CD4-positive, alpha-beta memory T cell (primary cell): ENCODE data around the gene KCNK4. TPM values are rescaled to one million over a fixed set of nuclear protein-coding genes. Genes with fewer than 3 reads are reported as not detected.
"Not testable (repeated sequence)": the region's sequence is repeated elsewhere in the genome, so short reads cannot be mapped to it uniquely, and the experiment has no call there.

Experiments used
- CTCF ChIA-PET: fragments of 350-600 bp; sonication (Branson Sonifier 250); formaldehyde crosslinking; loops from one replicate; lab custom pipeline; 2021; ENCODE audit warnings: inconsistent platforms; ENCODE audit not compliant: partially characterized antibody; lab: Charles Lee
- POLR2A ChIA-PET: fragments of 350-600 bp; sonication (Branson Sonifier 250); formaldehyde crosslinking; loops from one replicate; lab custom pipeline; 2021; ENCODE audit not compliant: partially characterized antibody; lab: Charles Lee
- DNase-seq, 5 donors: peaks; one replicate each; pipeline versions ENCODE4 v3.0.0 to v3.0.0-alpha.2; 2020 to 2022; ENCODE audit warnings: mixed read lengths in 1 of 5
- H3K27ac ChIP-seq: one replicate; pipeline ENCODE4 v1.7.0; 2013; ENCODE audit warnings: low read depth, low read length
- H3K27me3 ChIP-seq: 2 replicates; pipeline ENCODE4 v1.7.0; 2013; ENCODE audit warnings: mild to moderate bottlenecking, low read length, moderate library complexity; ENCODE audit not compliant: insufficient read depth
- H3K36me3 ChIP-seq: 2 replicates; pipeline ENCODE4 v1.7.0; 2013; ENCODE audit warnings: mild to moderate bottlenecking, low read length, moderate library complexity; ENCODE audit not compliant: insufficient read depth
- H3K4me1 ChIP-seq: 2 replicates; pipeline ENCODE4 v1.7.0; 2013; ENCODE audit warnings: mild to moderate bottlenecking, low read length, moderate library complexity; ENCODE audit not compliant: insufficient read depth
- H3K4me3 ChIP-seq, 2 donors: one replicate each; pipeline ENCODE4 v1.7.0; 2013; ENCODE audit warnings: low read length in 2 of 2, mild to moderate bottlenecking in 1 of 2
- H3K9me3 ChIP-seq, 2 donors: one replicate each; pipeline ENCODE4 v1.7.0; 2013; ENCODE audit warnings: low read length in 2 of 2, control low read depth in 1 of 2; ENCODE audit not compliant: control insufficient read depth in 1 of 2
- H3K27ac Mint-ChIP-seq, 7 donors: one replicate each; pipeline ENCODE4 v1.8.0; 2020 to 2021; ENCODE audit warnings: mixed read lengths in 7 of 7, mild to moderate bottlenecking in 6 of 7, inconsistent platforms in 3 of 7, moderate library complexity in 3 of 7
- H3K27me3 Mint-ChIP-seq, 2 donors: one replicate each; pipeline ENCODE4 v1.8.0; 2020 to 2021; ENCODE audit warnings: mixed read lengths in 2 of 2
- H3K36me3 Mint-ChIP-seq, 2 donors: one replicate each; pipeline ENCODE4 v1.8.0; 2020 to 2021; ENCODE audit warnings: mixed read lengths in 2 of 2, inconsistent platforms in 1 of 2, mild to moderate bottlenecking in 1 of 2
- H3K4me1 Mint-ChIP-seq, 4 donors: one replicate each; pipeline ENCODE4 v1.8.0; 2020 to 2021; ENCODE audit warnings: mixed read lengths in 4 of 4, mild to moderate bottlenecking in 1 of 4
- H3K4me3 Mint-ChIP-seq, 8 donors: one replicate each; pipeline ENCODE4 v1.8.0; 2020 to 2021; ENCODE audit warnings: mixed read lengths in 8 of 8, mild to moderate bottlenecking in 7 of 8, moderate library complexity in 6 of 8, inconsistent platforms in 3 of 8
- H3K9me3 Mint-ChIP-seq, 8 donors: one replicate each; pipeline ENCODE4 v1.8.0; 2020 to 2021; ENCODE audit warnings: mixed read lengths in 8 of 8, mild to moderate bottlenecking in 5 of 8, inconsistent platforms in 3 of 8, moderate library complexity in 1 of 8
- intact Hi-C: fragments of 100-400 bp; cut with micrococcal nuclease; formaldehyde crosslinking; loops from one replicate; pipeline ENCODE4 v1.15.1; 2023
- polyA plus RNA-seq, 2 donors: library from polyadenylated mRNA; unstranded; fragments of 300-500 nt; fragmentation: Illumina TruSeq; gene quantifications; one replicate each; pipeline ENCODE4 v1.2.3, GENCODE V29; 2021
- total RNA-seq, 2 experiments: library from RNA; stranded (reverse); gene quantifications; one replicate each; pipeline ENCODE4 v1.2.3, GENCODE V29; 2021

The KCNK4 gene
- total and polyA plus RNA-seq, 4 experiments from 2014 or later: not detected

DNA sequence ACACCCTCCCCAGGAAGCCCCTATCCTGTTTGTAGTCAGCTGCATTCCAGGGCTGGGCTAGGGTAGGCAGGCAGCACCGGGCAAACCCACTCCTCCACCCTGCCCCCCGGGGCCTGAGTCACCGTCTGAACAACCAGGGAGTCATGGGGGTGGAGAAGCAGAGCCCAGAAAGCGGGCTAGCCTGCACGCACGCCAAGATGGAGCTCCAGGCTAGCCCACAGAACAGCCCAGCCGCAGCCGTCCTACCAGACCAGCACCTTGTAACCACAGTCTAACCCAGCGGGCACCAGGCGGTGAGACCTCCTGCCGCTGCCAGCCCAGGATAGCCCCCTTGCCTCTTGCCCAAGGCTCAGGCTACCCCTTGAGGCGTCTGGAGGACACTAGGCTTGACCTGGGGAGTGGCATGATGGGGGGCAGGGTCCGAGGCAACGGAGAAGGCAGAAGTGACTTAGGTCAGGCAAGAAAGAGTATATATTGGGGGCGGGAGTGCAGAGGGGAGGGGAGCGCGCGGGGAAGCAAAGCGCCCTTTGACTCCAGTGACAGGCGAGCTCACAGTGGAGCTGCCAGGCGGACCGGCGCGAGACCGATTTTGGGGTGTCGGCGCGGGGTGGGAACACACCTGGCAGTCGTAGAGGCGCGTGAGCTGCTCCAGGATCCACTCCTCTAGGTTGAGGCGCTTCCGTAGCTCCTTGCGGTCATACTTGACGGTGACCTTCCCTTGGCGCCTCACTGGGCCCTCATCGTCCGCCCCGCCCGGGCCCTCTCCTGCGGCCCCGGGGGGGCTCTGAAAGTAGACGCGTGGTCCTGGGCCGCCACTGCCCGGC, 45.1 kb upstream of the KCNK4 start:
- intact Hi-C loops: loop anchor here (1.0 to 10.0 kb wide), 4 partner anchors 39 to 529 kb away; partner anchors contain the start of genes ESRRA, GPR137 and SF1
- Mint-ChIP-seq H3K27me3 (no peaks in the 10 kb centered on the region), H3K4me3 (peak overlapping the region; percentile 83 to 92 (median 86)), H3K9me3 (no peaks in the 10 kb centered on the region), H3K36me3 (peaks cover 0 to 17% of the 10 kb centered on the region in 2 donors), H3K27ac (peak overlapping the region; percentile 67 to 94 (median 87)), H3K4me1 (peaks cover 9 to 71% (median 29%) of the 10 kb centered on the region in 4 donors)
- Histone ChIP-seq H3K27ac (peak overlapping the region; percentile 52), H3K4me3 (peak overlapping the region; percentile 57 to 95), H3K27me3 (no peaks in the 10 kb centered on the region), H3K36me3 (no peaks in the 10 kb centered on the region), H3K9me3 (no peaks in the 10 kb centered on the region), H3K4me1 (peaks cover 49% of the 10 kb centered on the region)
- POLR2A ChIA-PET: interaction anchor here (0.5 to 38.9 kb wide), 22 partner anchors 7 to 1391 kb away, joined by 3 to 937 read pairs (median 6); partner anchors contain the start of genes BAD, CATSPERZ, CCDC88B and DNAJC4
- DNase-seq: peak in 4 of 5 donors; percentile 28 to 93 (median 36)
- CTCF ChIA-PET: interaction anchor here (0.7 to 10.5 kb wide), 9 partner anchors 17 to 71 kb away, joined by 3 to 121 read pairs (median 4); partner anchors contain the start of genes CATSPERZ, ESRRA, FERMT3 and NUDT22

- POLR2A ChIA-PET: interaction anchor here (0.8 to 38.9 kb wide), 17 partner anchors 8 to 408 kb away, joined by 3 to 937 read pairs (median 15); partner anchors contain the start of genes BAD, CATSPERZ, DNAJC4 and ESRRA
- not testable (repeated sequence) for H3K36me3 ChIP-seq, H3K9me3 Mint-ChIP-seq, H3K27me3 ChIP-seq, DNase-seq, H3K27me3 Mint-ChIP-seq, H3K27ac ChIP-seq, H3K9me3 ChIP-seq
- peaks cover 51% of the 10 kb centered on the region for H3K4me1 ChIP-seq
- intact Hi-C loops: loop anchor here (1.0 to 10.0 kb wide), 4 partner anchors 39 to 528 kb away; partner anchors contain the start of genes ESRRA, GPR137 and SF1
- Mint-ChIP-seq H3K36me3 (peaks cover 0 to 13% of the 10 kb centered on the region in 2 donors), H3K4me3 (peak overlapping the region; percentile 83 to 92 (median 87)), H3K27ac (peak overlapping the region in 4 of 7 donors; percentile 83 to 92 (median 86)), H3K4me1 (peaks cover 9 to 67% (median 29%) of the 10 kb centered on the region in 4 donors)
- CTCF ChIA-PET: interaction anchor here (0.7 to 10.5 kb wide), 5 partner anchors 20 to 71 kb away, joined by 3 to 121 read pairs (median 5); partner anchors contain the start of genes CATSPERZ, ESRRA, FERMT3 and NUDT22
- H3K4me3 ChIP-seq: peak overlapping the region in 1 of 2 donors; percentile 98
Measured at GRCh38 chr11:64246621-64246870, 44.6 kb upstream of the KCNK4 start.

GRCh38 chr11:64246871-64247728, 44.0 kb upstream of the KCNK4 start, which contains the start of gene PPP1R14B:
Gene PPP1R14B, minus strand, starts transcription at chr11:64246943. Its CDS starts 270 bp downstream, at chr11:64246673.
- H3K4me1 ChIP-seq: peaks cover 55% of the 10 kb centered on the region
- peaks cover 10 to 70% (median 32%) of the 10 kb centered on the region in 4 donors for H3K4me1 Mint-ChIP-seq

GRCh38 chr11:64247729-64248531, 43.2 kb upstream of the KCNK4 start:
- DNase-seq: no peak
- no peaks in the 10 kb centered on the region for H3K9me3 ChIP-seq
- H3K27me3 Mint-ChIP-seq: no peaks in the 10 kb centered on the region
- H3K27me3 ChIP-seq: no peaks in the 10 kb centered on the region
- H3K36me3 ChIP-seq: no peaks in the 10 kb centered on the region
- H3K9me3 Mint-ChIP-seq: no peaks in the 10 kb centered on the region
- peak overlapping the region in 1 of 2 donors; percentile 98 for H3K4me3 ChIP-seq
- no peak overlapping the region for H3K27ac ChIP-seq
- peak overlapping the region; percentile 2 to 93 (median 88) for H3K27ac Mint-ChIP-seq
- peaks cover 10 to 65% (median 30%) of the 10 kb centered on the region in 4 donors for H3K4me1 Mint-ChIP-seq
- H3K4me1 ChIP-seq: peaks cover 53% of the 10 kb centered on the region
- ChIA-PET CTCF (interaction anchor here (8.4 to 10.5 kb wide), 2 partner anchors 42 to 56 kb away, joined by 78 to 121 read pairs; partner anchors contain the start of genes CATSPERZ, ESRRA and FERMT3), POLR2A (interaction anchor here (1.2 to 38.9 kb wide), 11 partner anchors 9 to 70 kb away, joined by 3 to 937 read pairs (median 23); partner anchors contain the start of genes BAD, CATSPERZ, DNAJC4 and FERMT3)
- H3K4me3 Mint-ChIP-seq: peak overlapping the region; percentile 69 to 82 (median 76)
- peaks cover 0 to 11% of the 10 kb centered on the region in 2 donors for H3K36me3 Mint-ChIP-seq
- intact Hi-C loops: loop anchor here (1.0 to 10.0 kb wide), 2 partner anchors 21 to 527 kb away; partner anchors contain the start of gene SF1

More at GRCh38 chr11:64246871-64247728, 44.0 kb upstream of the KCNK4 start, which contains the start of gene PPP1R14B:
- intact Hi-C loops: loop anchor here (1.0 to 10.0 kb wide), 5 partner anchors 22 to 528 kb away; partner anchors contain the start of genes ESRRA, GPR137 and SF1
- H3K36me3 ChIP-seq: no peaks in the 10 kb centered on the region
- no peaks in the 10 kb centered on the region for H3K27me3 ChIP-seq
- Mint-ChIP-seq H3K27ac (peak within 1 kb of the TSS; percentile 77 to 94 (median 92)), H3K9me3 (no peaks in the 10 kb centered on the region), H3K36me3 (peaks cover 0 to 12% of the 10 kb centered on the region in 2 donors), H3K27me3 (no peaks in the 10 kb centered on the region), H3K4me3 (peak within 1 kb of the TSS; percentile 83 to 92 (median 88))
- H3K4me3 ChIP-seq: peak within 1 kb of the TSS; percentile 95 to 98
- peak; percentile 72 to 82 (median 74) for DNase-seq
- H3K9me3 ChIP-seq: no peaks in the 10 kb centered on the region
- CTCF ChIA-PET: interaction anchor here (0.7 to 10.5 kb wide), 4 partner anchors 25 to 70 kb away, joined by 3 to 121 read pairs (median 42); partner anchors contain the start of genes CATSPERZ, ESRRA, FERMT3 and PRDX5
- POLR2A ChIA-PET: interaction anchor here (0.8 to 38.9 kb wide), 16 partner anchors 8 to 81 kb away, joined by 3 to 937 read pairs (median 16); partner anchors contain the start of genes BAD, CATSPERZ, DNAJC4 and ESRRA
- H3K27ac ChIP-seq: peak within 1 kb of the TSS; percentile 63

DNA sequence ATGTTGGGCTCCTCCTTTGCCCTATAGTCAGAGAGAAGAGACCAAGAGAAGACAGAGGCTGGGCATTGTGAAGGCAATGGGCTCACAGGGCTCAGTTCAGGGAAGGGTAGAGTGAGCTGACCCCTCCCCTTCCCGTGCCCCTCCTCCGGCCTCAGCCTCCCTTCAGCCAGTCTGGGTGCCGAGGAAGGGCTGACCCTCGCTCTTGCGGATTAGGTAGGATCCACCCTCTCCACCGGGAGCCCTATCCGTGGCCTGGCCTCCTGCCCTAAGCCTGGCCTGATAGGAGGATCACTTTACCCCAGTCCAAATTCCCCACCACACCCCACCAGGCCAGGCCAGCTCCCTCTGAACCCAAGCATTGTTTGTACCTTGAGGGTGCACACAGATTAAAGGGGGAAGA, 42.5 kb upstream of the KCNK4 start:
- peak overlapping the region in 4 of 8 donors; percentile 57 to 82 (median 74) for H3K4me3 Mint-ChIP-seq
- peaks cover 7 to 60% (median 27%) of the 10 kb centered on the region in 4 donors for H3K4me1 Mint-ChIP-seq
- Histone ChIP-seq H3K27me3 (no peaks in the 10 kb centered on the region), H3K27ac (no peak overlapping the region), H3K4me3 (no peak overlapping the region), H3K4me1 (peaks cover 54% of the 10 kb centered on the region), H3K36me3 (no peaks in the 10 kb centered on the region), H3K9me3 (no peaks in the 10 kb centered on the region)
- H3K36me3 Mint-ChIP-seq: peaks cover 0 to 7% of the 10 kb centered on the region in 2 donors
- no peaks in the 10 kb centered on the region for H3K9me3 Mint-ChIP-seq
- DNase-seq: no peak
- H3K27ac Mint-ChIP-seq: peak overlapping the region in 2 of 7 donors; percentile 86 to 88
- CTCF ChIA-PET: interaction anchor here (1.4 to 10.5 kb wide), 3 partner anchors 30 to 55 kb away, joined by 4 to 121 read pairs (median 78); partner anchors contain the start of genes CATSPERZ, ESRRA and FERMT3
- no peaks in the 10 kb centered on the region for H3K27me3 Mint-ChIP-seq
- POLR2A ChIA-PET: interaction anchor here (0.9 to 38.9 kb wide), 6 partner anchors 8 to 53 kb away, joined by 3 to 937 read pairs (median 79); partner anchors contain the start of genes DNAJC4, FERMT3 and VEGFB
- intact Hi-C loops: loop anchor here (10.0 kb wide), 1 partner anchor 526 kb away; the partner anchor contains the start of gene SF1
